HS-5 (cell line): ENCODE data around the gene TMEM201.

ENCODE experiments used
- DNase-seq: peaks from one replicate; pipeline ENCODE4 v3.0.0-alpha.2; 2012; ENCODE audit warnings: low read depth

Gene TMEM201

GRCh38 chr1:9654051-9654833 lies 65.5 kb downstream of the TMEM201 start:
- no peak for DNase-seq

GRCh38 chr1:9654834-9655723 lies 66.4 kb downstream of the TMEM201 start:
- no peak for DNase-seq

DNA sequence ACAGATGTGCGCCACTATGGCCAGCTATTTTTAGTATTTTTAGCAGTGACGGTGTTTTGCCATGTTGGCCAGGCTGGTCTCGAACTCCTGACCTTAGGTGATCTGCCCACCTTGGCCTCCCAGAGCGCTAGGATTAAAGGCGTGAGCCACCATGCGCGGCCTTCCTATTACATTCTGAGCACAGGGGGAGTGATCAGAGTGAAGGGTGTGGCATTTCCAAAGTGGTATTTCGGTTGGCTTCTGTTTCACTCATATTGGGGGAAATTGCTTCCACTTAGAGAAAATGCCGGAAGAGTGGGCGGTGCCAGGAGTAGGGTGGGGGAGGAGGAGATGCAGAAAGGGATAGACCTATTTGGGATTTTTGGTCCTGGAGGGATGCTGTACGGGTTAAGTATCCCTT lies 67.1 kb downstream of the TMEM201 start:
- no peak for DNase-seq

DNA sequence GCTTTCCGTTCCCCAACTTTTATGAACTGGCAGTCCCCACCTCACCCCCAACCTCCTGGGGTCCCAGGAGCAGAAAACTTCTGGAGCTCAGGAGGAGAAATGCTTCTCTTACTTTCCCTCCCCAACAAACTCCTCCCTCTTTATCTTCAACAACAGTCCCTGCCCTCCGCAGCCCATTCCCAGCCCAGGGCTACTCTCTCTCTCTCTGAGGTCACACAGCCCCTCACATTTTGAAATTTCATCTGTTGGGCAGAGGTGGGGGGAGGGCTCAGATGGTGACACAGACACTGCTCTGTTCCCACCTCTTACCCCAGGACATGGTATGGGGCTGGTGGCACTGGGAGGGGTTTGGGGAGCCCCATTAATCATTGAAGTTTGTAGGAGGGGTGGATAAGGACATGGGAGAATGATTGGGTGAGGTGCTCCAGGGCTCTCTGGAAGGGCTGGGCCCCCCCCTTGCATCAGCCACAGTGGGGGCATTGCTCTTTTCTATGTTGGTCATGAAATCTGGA lies 68.9 kb downstream of the TMEM201 start:
- DNase-seq = no peak

DNA sequence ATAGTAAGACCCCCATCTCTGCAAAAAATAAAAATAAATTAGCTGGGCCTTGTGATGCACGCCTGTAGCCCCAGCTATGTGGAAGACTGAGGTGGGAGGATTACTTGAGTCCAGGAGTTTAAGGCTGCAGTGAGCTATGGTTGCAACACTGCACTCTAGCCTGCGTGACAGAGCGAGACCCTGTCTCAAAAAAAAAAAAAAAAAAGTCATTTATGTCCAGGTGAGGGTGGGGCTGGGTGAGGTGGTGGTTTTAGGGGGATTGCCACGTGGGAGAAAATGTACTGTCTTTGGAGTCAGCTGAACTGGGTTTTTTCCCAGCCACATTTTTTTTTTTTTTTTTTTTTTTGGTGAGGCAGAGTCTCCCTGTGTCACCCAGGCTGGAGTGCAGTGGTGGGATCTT lies 69.5 kb downstream of the TMEM201 start:
- no peak for DNase-seq

DNA sequence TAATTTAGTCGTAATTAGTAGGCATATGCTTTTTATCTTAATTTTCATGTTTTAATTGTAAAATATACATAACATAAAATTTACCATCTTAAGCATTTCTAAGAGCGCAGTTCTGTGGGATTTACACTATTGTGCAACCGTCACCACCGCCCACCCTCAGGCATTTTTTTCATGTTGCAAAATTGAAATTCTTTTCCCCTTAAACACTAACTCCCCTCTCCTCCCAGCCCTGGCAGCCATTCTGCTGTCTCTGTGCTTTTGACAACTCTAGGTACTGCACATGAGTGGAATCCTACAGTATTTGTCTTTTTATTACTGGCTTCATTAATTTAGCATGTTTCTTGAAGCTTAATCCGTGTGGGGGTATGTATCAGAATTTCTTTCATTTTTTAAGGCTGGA lies 70.6 kb downstream of the TMEM201 start:
- DNase-seq = peak; percentile 53

GRCh38 chr1:9663257-9663656 lies 74.5 kb downstream of the TMEM201 start:
- DNase-seq = no peak
